ENCODE data around the gene TTC9B.

TTC9B gene

DNA sequence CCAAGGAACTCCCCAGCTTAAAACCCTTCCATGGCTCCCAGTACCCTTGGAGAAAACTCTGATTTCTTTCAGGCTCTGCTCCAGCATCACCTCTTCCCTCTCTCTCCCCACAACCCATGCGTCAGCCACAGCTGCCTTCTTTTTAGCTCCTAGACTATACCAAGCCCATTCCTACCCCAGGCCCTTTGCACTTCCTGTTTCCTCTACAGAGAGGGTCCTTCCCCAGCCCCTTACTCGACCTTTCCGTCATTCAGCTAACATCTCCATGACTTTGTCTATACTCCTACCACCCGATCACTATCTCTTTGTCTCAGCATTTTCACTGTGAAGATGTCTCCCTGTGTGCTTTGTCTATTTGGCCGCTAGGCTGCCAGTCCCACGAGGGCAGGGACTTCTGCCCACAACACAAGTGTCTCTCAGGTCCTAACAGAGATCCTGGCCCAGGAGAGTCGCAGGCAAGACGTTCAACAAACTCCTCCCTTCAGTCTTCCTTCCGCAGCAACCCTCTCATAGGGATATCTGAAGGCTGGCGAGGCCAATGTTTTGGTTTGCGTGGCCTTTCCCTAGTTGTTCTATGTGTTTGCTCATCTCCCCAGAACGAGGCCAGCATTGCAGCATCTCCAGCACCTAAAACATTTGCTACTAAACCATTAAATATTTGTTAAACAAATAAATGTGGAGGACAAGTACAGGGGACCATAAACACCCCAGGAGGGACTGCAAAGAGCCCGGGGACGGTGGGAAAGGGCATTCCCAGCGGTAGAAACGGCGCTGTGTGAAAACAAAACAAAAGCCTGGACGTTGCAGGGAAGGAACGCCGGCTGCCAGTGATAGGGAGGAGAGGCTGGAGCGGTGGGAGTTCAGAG, 7.5 kb upstream of the TTC9B start:
- Histone ChIP-seq H3F3A (ENCODE audit: insufficient read depth, low read length) (no peaks in the 10 kb centered on the region; the same call in 1 of the 2 replicates), H3K27ac (ENCODE audit: low read depth, low read length, poor library complexity, severe bottlenecking) (no peak overlapping the region), H4K20me1 (ENCODE audit: insufficient read depth, low read length) (no peaks in the 10 kb centered on the region), H3K9ac (ENCODE audit: low read length) (no peak overlapping the region), H3K9me3 (ENCODE audit: low read length) (no peaks in the 10 kb centered on the region), H2AFZ (ENCODE audit: low read length) (no peak overlapping the region), H3K4me3 (ENCODE audit: low read depth, low read length, poor library complexity, severe bottlenecking) (no peak overlapping the region), H3K4me1 (ENCODE audit: insufficient read depth, low read length, severe bottlenecking) (no peaks in the 10 kb centered on the region), H3K27me3 (ENCODE audit: insufficient read depth, low read length) (no peaks in the 10 kb centered on the region), H3K4me2 (ENCODE audit: low read length) (no peak overlapping the region), H3K79me2 (ENCODE audit: insufficient read depth, low read length) (no peaks in the 10 kb centered on the region), H3K36me3 (ENCODE audit: insufficient read depth, low read length) (no peaks in the 10 kb centered on the region), H3K9me2 (ENCODE audit: low read depth, low read length) (no peaks in the 10 kb centered on the region)
- TF ChIP-seq EZH2 (IDR thresholded peaks at IDR 0.05; ENCODE audit: borderline replicate concordance, low read length) (no peak), CTCF (IDR thresholded peaks at IDR 0.05; ENCODE audit: low read length) (peak; percentile 33; the same call in 1 of the 2 replicates)

- Histone ChIP-seq H3F3A (ENCODE audit: insufficient read depth, low read length) (no peaks in the 10 kb centered on the region; the same call in 1 of the 2 replicates), H4K20me1 (ENCODE audit: insufficient read depth, low read length) (no peaks in the 10 kb centered on the region), H2AFZ (ENCODE audit: low read length) (no peak overlapping the region), H3K9me2 (ENCODE audit: low read depth, low read length) (no peaks in the 10 kb centered on the region), H3K9me3 (ENCODE audit: low read length) (no peaks in the 10 kb centered on the region), H3K4me3 (ENCODE audit: low read depth, low read length, poor library complexity, severe bottlenecking) (no peak overlapping the region), H3K9ac (ENCODE audit: low read length) (no peak overlapping the region), H3K79me2 (ENCODE audit: insufficient read depth, low read length) (no peaks in the 10 kb centered on the region), H3K27ac (ENCODE audit: low read depth, low read length, poor library complexity, severe bottlenecking) (no peak overlapping the region), H3K4me2 (ENCODE audit: low read length) (no peak overlapping the region), H3K27me3 (ENCODE audit: insufficient read depth, low read length) (no peaks in the 10 kb centered on the region), H3K4me1 (ENCODE audit: insufficient read depth, low read length, severe bottlenecking) (no peaks in the 10 kb centered on the region), H3K36me3 (ENCODE audit: insufficient read depth, low read length) (no peaks in the 10 kb centered on the region)
- TF ChIP-seq EZH2 (IDR thresholded peaks at IDR 0.05; ENCODE audit: borderline replicate concordance, low read length) = no peak
- TF ChIP-seq CTCF (IDR thresholded peaks at IDR 0.05; ENCODE audit: low read length) = no peak
Observed at GRCh38 chr19:40224342-40225150, 6.4 kb upstream of the TTC9B start.

- Histone ChIP-seq H3F3A (ENCODE audit: insufficient read depth, low read length) (no peaks in the 10 kb centered on the region), H3K79me2 (ENCODE audit: insufficient read depth, low read length) (no peaks in the 10 kb centered on the region), H3K27ac (ENCODE audit: low read depth, low read length, poor library complexity, severe bottlenecking) (no peak overlapping the region), H3K36me3 (ENCODE audit: insufficient read depth, low read length) (no peaks in the 10 kb centered on the region), H3K4me3 (ENCODE audit: low read depth, low read length, poor library complexity, severe bottlenecking) (no peak overlapping the region), H4K20me1 (ENCODE audit: insufficient read depth, low read length) (no peaks in the 10 kb centered on the region), H3K4me1 (ENCODE audit: insufficient read depth, low read length, severe bottlenecking) (no peaks in the 10 kb centered on the region), H3K9me2 (ENCODE audit: low read depth, low read length) (no peaks in the 10 kb centered on the region), H3K4me2 (ENCODE audit: low read length) (no peak overlapping the region), H2AFZ (ENCODE audit: low read length) (no peak overlapping the region), H3K27me3 (ENCODE audit: insufficient read depth, low read length) (no peaks in the 10 kb centered on the region), H3K9me3 (ENCODE audit: low read length) (no peaks in the 10 kb centered on the region), H3K9ac (ENCODE audit: low read length) (no peak overlapping the region)
- TF ChIP-seq EZH2 (IDR thresholded peaks at IDR 0.05; ENCODE audit: borderline replicate concordance, low read length) (no peak), CTCF (IDR thresholded peaks at IDR 0.05; ENCODE audit: low read length) (no peak)
Observed at GRCh38 chr19:40223135-40223822, 5.1 kb upstream of the TTC9B start.

All from OCI-LY1 (cell line).